ENCODE data around the gene SNCAIP. TPM values are rescaled to one million over a fixed set of nuclear protein-coding genes. Genes with fewer than 3 reads are reported as not detected.

SNCAIP gene
- total RNA-seq, result 10.3 TPM
- 10 to 100 TPM in 3 of 8 donors, 1 to 10 TPM in 5; 5.3 to 13.2 (median 8.5) TPM for polyA plus RNA-seq (ENCODE audit: insufficient read depth in 1 of 8, insufficient read length in 8 of 8, low replicate concordance in 1 of 8)
- long read RNA-seq, donor 1, result 0 reads
- long read RNA-seq, donor 2, result 0 reads
- long read RNA-seq, donor 3, partial matches to known transcripts, result 0 of 1 reads
- long read RNA-seq, donor 3, other reads (novel, unspliced or antisense), result 0 of 1 reads
- long read RNA-seq, donor 4, partial matches to known transcripts, result 0 of 1 reads
- long read RNA-seq, donor 4, other reads (novel, unspliced or antisense), result 0 of 1 reads
- long read RNA-seq, donor 5, partial matches to known transcripts, result 10 of 12 reads
- long read RNA-seq, donor 5, other reads (novel, unspliced or antisense), result 0 of 12 reads
- long read RNA-seq, donor 6, partial matches to known transcripts, result 0 of 3 reads
- long read RNA-seq, donor 6, other reads (novel, unspliced or antisense), result 0 of 3 reads
- long read RNA-seq, donor 7, partial matches to known transcripts, result 0 of 2 reads
- long read RNA-seq, donor 7, other reads (novel, unspliced or antisense), result 0 of 2 reads
- long read RNA-seq, donor 8, result 0 reads
- long read RNA-seq, donor 9, result 0 reads
- long read RNA-seq, donor 10, partial matches to known transcripts, result 0 of 2 reads
- long read RNA-seq, donor 10, other reads (novel, unspliced or antisense), result 0 of 2 reads
- long read RNA-seq, donor 11, result 0 reads

GRCh38 chr5:122311961-122312590, at the start of gene SNCAIP:
TSS of gene SNCAIP (plus strand) at chr5:122312237. CDS start at chr5:122391135, 78,898 bp downstream.
- WGBS (ENCODE audit: insufficient coverage), result under 1% methylated on average over 78 of the region's 78 CpGs
- peak within 1 kb of the TSS; percentile 84 for H3K27ac ChIP-seq (ENCODE audit: low read length)
- H3K9me3 ChIP-seq (replicated peaks; ENCODE audit: control insufficient read depth, low read depth, low read length), result peaks cover 8% of the 10 kb centered on the region
- H3K36me3 ChIP-seq (ENCODE audit: control insufficient read depth, insufficient read depth, low read length), result no peaks in the 10 kb centered on the region
- peak; percentile 78 for DNase-seq
- peaks cover 12% of the 10 kb centered on the region for H3K4me1 ChIP-seq (ENCODE audit: control insufficient read depth, insufficient read depth, low read length)
- H3K4me3 ChIP-seq (ENCODE audit: low read length), result peak within 1 kb of the TSS; percentile 71
- H3K27me3 ChIP-seq (ENCODE audit: control insufficient read depth, insufficient read depth, low read length), result peaks cover 3% of the 10 kb centered on the region

- Histone ChIP-seq H3K4me3 (ENCODE audit: low read length) (no peak overlapping the region), H3K27me3 (ENCODE audit: control insufficient read depth, insufficient read depth, low read length) (no peaks in the 10 kb centered on the region), H3K36me3 (ENCODE audit: control insufficient read depth, insufficient read depth, low read length) (no peaks in the 10 kb centered on the region), H3K4me1 (ENCODE audit: control insufficient read depth, insufficient read depth, low read length) (no peaks in the 10 kb centered on the region), H3K9me3 (replicated peaks; ENCODE audit: control insufficient read depth, low read depth, low read length) (no peaks in the 10 kb centered on the region), H3K27ac (ENCODE audit: low read length) (no peak overlapping the region)
- no peak for DNase-seq
Observed at GRCh38 chr5:122263352-122264030, 48.5 kb upstream of the SNCAIP start.

- Histone ChIP-seq H3K4me1 (ENCODE audit: control insufficient read depth, insufficient read depth, low read length) (no peaks in the 10 kb centered on the region), H3K9me3 (replicated peaks; ENCODE audit: control insufficient read depth, low read depth, low read length) (no peaks in the 10 kb centered on the region), H3K27ac (ENCODE audit: low read length) (no peak overlapping the region), H3K4me3 (ENCODE audit: low read length) (no peak overlapping the region), H3K36me3 (ENCODE audit: control insufficient read depth, insufficient read depth, low read length) (no peaks in the 10 kb centered on the region), H3K27me3 (ENCODE audit: control insufficient read depth, insufficient read depth, low read length) (no peaks in the 10 kb centered on the region)
- DNase-seq, result no peak
Observed at GRCh38 chr5:122264610-122265009, 47.4 kb upstream of the SNCAIP start.

- no peaks in the 10 kb centered on the region for H3K36me3 ChIP-seq (ENCODE audit: control insufficient read depth, insufficient read depth, low read length)
- 80% methylated on average over 5 of the region's 6 CpGs for WGBS (ENCODE audit: insufficient coverage)
Observed at GRCh38 chr5:122267185-122267584, 44.9 kb upstream of the SNCAIP start.

GRCh38 chr5:122273696-122274095, 38.3 kb upstream of the SNCAIP start:
- Histone ChIP-seq H3K36me3 (ENCODE audit: control insufficient read depth, insufficient read depth, low read length) (no peaks in the 10 kb centered on the region), H3K9me3 (replicated peaks; ENCODE audit: control insufficient read depth, low read depth, low read length) (no peaks in the 10 kb centered on the region), H3K4me3 (ENCODE audit: low read length) (no peak overlapping the region), H3K4me1 (ENCODE audit: control insufficient read depth, insufficient read depth, low read length) (no peaks in the 10 kb centered on the region), H3K27me3 (ENCODE audit: control insufficient read depth, insufficient read depth, low read length) (no peaks in the 10 kb centered on the region), H3K27ac (ENCODE audit: low read length) (no peak overlapping the region)
- peak; percentile 63 for DNase-seq
- WGBS (ENCODE audit: insufficient coverage), result no CpG with 5 or more reads among the region's 1 CpG

More at GRCh38 chr5:122267185-122267584, 44.9 kb upstream of the SNCAIP start:
- no peak overlapping the region for H3K27ac ChIP-seq (ENCODE audit: low read length)
- no peak for DNase-seq
- H3K9me3 ChIP-seq (replicated peaks; ENCODE audit: control insufficient read depth, low read depth, low read length), result no peaks in the 10 kb centered on the region
- no peaks in the 10 kb centered on the region for H3K27me3 ChIP-seq (ENCODE audit: control insufficient read depth, insufficient read depth, low read length)
- no peak overlapping the region for H3K4me3 ChIP-seq (ENCODE audit: low read length)
- H3K4me1 ChIP-seq (ENCODE audit: control insufficient read depth, insufficient read depth, low read length), result no peaks in the 10 kb centered on the region

- Histone ChIP-seq H3K4me1 (ENCODE audit: control insufficient read depth, insufficient read depth, low read length) (no peaks in the 10 kb centered on the region), H3K27ac (ENCODE audit: low read length) (no peak overlapping the region), H3K27me3 (ENCODE audit: control insufficient read depth, insufficient read depth, low read length) (no peaks in the 10 kb centered on the region), H3K4me3 (ENCODE audit: low read length) (no peak overlapping the region), H3K9me3 (replicated peaks; ENCODE audit: control insufficient read depth, low read depth, low read length) (peaks cover 3% of the 10 kb centered on the region), H3K36me3 (ENCODE audit: control insufficient read depth, insufficient read depth, low read length) (no peaks in the 10 kb centered on the region)
- no CpG with 5 or more reads among the region's 3 CpGs for WGBS (ENCODE audit: insufficient coverage)
- DNase-seq, result no peak
Observed at GRCh38 chr5:122283592-122283991, 28.4 kb upstream of the SNCAIP start.

- Histone ChIP-seq H3K9me3 (replicated peaks; ENCODE audit: control insufficient read depth, low read depth, low read length) (no peaks in the 10 kb centered on the region), H3K4me1 (ENCODE audit: control insufficient read depth, insufficient read depth, low read length) (no peaks in the 10 kb centered on the region), H3K27me3 (ENCODE audit: control insufficient read depth, insufficient read depth, low read length) (no peaks in the 10 kb centered on the region), H3K36me3 (ENCODE audit: control insufficient read depth, insufficient read depth, low read length) (no peaks in the 10 kb centered on the region), H3K4me3 (ENCODE audit: low read length) (no peak overlapping the region), H3K27ac (ENCODE audit: low read length) (no peak overlapping the region)
- 52% methylated on average over 3 of the region's 4 CpGs for WGBS (ENCODE audit: insufficient coverage)
- DNase-seq, result no peak
Observed at GRCh38 chr5:122286541-122286940, 25.5 kb upstream of the SNCAIP start.

GRCh38 chr5:122287101-122287500, 24.9 kb upstream of the SNCAIP start:
- Histone ChIP-seq H3K36me3 (ENCODE audit: control insufficient read depth, insufficient read depth, low read length) (no peaks in the 10 kb centered on the region), H3K9me3 (replicated peaks; ENCODE audit: control insufficient read depth, low read depth, low read length) (no peaks in the 10 kb centered on the region), H3K4me3 (ENCODE audit: low read length) (no peak overlapping the region), H3K27me3 (ENCODE audit: control insufficient read depth, insufficient read depth, low read length) (no peaks in the 10 kb centered on the region), H3K4me1 (ENCODE audit: control insufficient read depth, insufficient read depth, low read length) (no peaks in the 10 kb centered on the region), H3K27ac (ENCODE audit: low read length) (no peak overlapping the region)
- WGBS (ENCODE audit: insufficient coverage), result 38% methylated on average over 1 of the region's 3 CpGs
- DNase-seq, result no peak

GRCh38 chr5:122291000-122291901, 20.8 kb upstream of the SNCAIP start:
- Histone ChIP-seq H3K4me3 (ENCODE audit: low read length) (no peak overlapping the region), H3K27me3 (ENCODE audit: control insufficient read depth, insufficient read depth, low read length) (no peaks in the 10 kb centered on the region), H3K9me3 (replicated peaks; ENCODE audit: control insufficient read depth, low read depth, low read length) (no peaks in the 10 kb centered on the region), H3K27ac (ENCODE audit: low read length) (no peak overlapping the region), H3K36me3 (ENCODE audit: control insufficient read depth, insufficient read depth, low read length) (no peaks in the 10 kb centered on the region), H3K4me1 (ENCODE audit: control insufficient read depth, insufficient read depth, low read length) (no peaks in the 10 kb centered on the region)
- no peak for DNase-seq
- WGBS (ENCODE audit: insufficient coverage), result no CpG with 5 or more reads among the region's 7 CpGs

Data from muscle of leg (tissue), 16 donors.